ENCODE measurements around the gene FGF21.

DNA sequence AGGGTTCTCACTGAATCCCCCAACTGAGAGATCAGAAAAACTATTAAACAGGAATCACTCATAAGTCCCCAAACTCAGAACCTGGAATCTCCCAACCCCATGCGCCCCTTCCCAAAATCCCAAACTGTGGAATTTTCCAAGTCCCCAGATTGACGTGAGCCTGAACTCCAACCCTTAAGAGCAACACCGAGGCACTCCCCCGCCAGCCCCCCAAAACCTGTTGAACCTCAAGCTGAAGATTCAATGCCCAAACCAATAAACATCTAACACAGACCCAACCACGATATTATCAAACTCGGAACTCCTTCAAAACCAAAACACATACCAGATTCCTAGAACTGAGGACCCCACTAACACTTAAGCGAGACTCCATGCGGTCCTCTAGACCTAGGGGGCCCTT is 9.2 kb upstream of the FGF21 start:
- TF ChIP-seq TAF1 (IDR thresholded peaks at IDR 0.05; ENCODE audit: borderline replicate concordance, insufficient read depth, low read length) = no peak
- TF ChIP-seq, protein P1, sequence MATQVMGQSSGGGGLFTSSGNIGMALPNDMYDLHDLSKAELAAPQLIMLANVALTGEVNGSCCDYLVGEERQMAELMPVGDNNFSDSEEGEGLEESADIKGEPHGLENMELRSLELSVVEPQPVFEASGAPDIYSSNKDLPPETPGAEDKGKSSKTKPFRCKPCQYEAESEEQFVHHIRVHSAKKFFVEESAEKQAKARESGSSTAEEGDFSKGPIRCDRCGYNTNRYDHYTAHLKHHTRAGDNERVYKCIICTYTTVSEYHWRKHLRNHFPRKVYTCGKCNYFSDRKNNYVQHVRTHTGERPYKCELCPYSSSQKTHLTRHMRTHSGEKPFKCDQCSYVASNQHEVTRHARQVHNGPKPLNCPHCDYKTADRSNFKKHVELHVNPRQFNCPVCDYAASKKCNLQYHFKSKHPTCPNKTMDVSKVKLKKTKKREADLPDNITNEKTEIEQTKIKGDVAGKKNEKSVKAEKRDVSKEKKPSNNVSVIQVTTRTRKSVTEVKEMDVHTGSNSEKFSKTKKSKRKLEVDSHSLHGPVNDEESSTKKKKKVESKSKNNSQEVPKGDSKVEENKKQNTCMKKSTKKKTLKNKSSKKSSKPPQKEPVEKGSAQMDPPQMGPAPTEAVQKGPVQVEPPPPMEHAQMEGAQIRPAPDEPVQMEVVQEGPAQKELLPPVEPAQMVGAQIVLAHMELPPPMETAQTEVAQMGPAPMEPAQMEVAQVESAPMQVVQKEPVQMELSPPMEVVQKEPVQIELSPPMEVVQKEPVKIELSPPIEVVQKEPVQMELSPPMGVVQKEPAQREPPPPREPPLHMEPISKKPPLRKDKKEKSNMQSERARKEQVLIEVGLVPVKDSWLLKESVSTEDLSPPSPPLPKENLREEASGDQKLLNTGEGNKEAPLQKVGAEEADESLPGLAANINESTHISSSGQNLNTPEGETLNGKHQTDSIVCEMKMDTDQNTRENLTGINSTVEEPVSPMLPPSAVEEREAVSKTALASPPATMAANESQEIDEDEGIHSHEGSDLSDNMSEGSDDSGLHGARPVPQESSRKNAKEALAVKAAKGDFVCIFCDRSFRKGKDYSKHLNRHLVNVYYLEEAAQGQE (IDR thresholded peaks at IDR 0.05; ENCODE audit: insufficient read depth in 1 of 2, low read depth in 2 of 2, low read length in 2 of 2) = no peak
- TF ChIP-seq SIN3A (IDR thresholded peaks at IDR 0.05; ENCODE audit: borderline replicate concordance, insufficient read depth, low read length) = no peak
